CD8-positive, alpha-beta memory T cell (primary cell): ENCODE measurements around the gene ATP8B1. TPM values are rescaled to one million over a fixed set of nuclear protein-coding genes. Genes with fewer than 3 reads are reported as not detected.
"Not testable (repeated sequence)": the region's sequence is repeated elsewhere in the genome, so short reads cannot be mapped to it uniquely, and the experiment has no call there.

Source experiments
- CTCF ChIA-PET: fragments of 350-600 bp; sonication (Branson Sonifier 250); formaldehyde crosslinking; loops from one replicate; lab custom pipeline; 2021; ENCODE audit warnings: antibody characterized with exemption; lab: Charles Lee
- POLR2A ChIA-PET: fragments of 350-600 bp; sonication (Branson Sonifier 250); formaldehyde crosslinking; loops from one replicate; lab custom pipeline; 2021; ENCODE audit warnings: antibody characterized with exemption; lab: Charles Lee
- DNase-seq, 5 donors: peaks; one replicate each; pipeline versions ENCODE4 v3.0.0 to v3.0.0-alpha.2; 2020 to 2022; ENCODE audit warnings: mixed read lengths in 1 of 5
- H3K27ac ChIP-seq: one replicate; pipeline ENCODE4 v1.7.0; 2013; ENCODE audit warnings: low read depth, mild to moderate bottlenecking, low read length, moderate library complexity
- H3K27me3 ChIP-seq: 2 replicates; pipeline ENCODE4 v1.7.0; 2013; ENCODE audit warnings: low read length, mild to moderate bottlenecking; ENCODE audit not compliant: insufficient read depth, poor library complexity, severe bottlenecking
- H3K36me3 ChIP-seq: 2 replicates; pipeline ENCODE4 v1.7.0; 2013; ENCODE audit warnings: mild to moderate bottlenecking, low read length, moderate library complexity; ENCODE audit not compliant: insufficient read depth
- H3K4me1 ChIP-seq: 2 replicates; pipeline ENCODE4 v1.7.0; 2013; ENCODE audit warnings: mild to moderate bottlenecking, low read length, moderate library complexity; ENCODE audit not compliant: insufficient read depth
- H3K4me3 ChIP-seq: 2 replicates; pipeline ENCODE4 v1.7.0; 2013; ENCODE audit warnings: mild to moderate bottlenecking, low read length
- H3K9me3 ChIP-seq: 2 replicates; pipeline ENCODE4 v1.7.0; 2013; ENCODE audit warnings: mild to moderate bottlenecking, low read length
- H3K27ac Mint-ChIP-seq, 8 donors: one replicate each; pipeline ENCODE4 v1.8.0; 2020 to 2021; ENCODE audit warnings: mixed read lengths in 8 of 8, mild to moderate bottlenecking in 6 of 8, inconsistent platforms in 3 of 8, moderate library complexity in 3 of 8
- H3K27me3 Mint-ChIP-seq, 2 donors: one replicate each; pipeline ENCODE4 v1.8.0; 2020 to 2021; ENCODE audit warnings: mixed read lengths in 2 of 2, mild to moderate bottlenecking in 1 of 2, moderate library complexity in 1 of 2
- H3K36me3 Mint-ChIP-seq, 3 donors: one replicate each; pipeline ENCODE4 v1.8.0; 2020 to 2021; ENCODE audit warnings: mixed read lengths in 3 of 3, inconsistent platforms in 1 of 3, mild to moderate bottlenecking in 1 of 3
- H3K4me1 Mint-ChIP-seq, 3 donors: one replicate each; pipeline ENCODE4 v1.8.0; 2020 to 2021; ENCODE audit warnings: mixed read lengths in 3 of 3, inconsistent platforms in 1 of 3, mild to moderate bottlenecking in 1 of 3
- H3K4me3 Mint-ChIP-seq, 7 donors: one replicate each; pipeline ENCODE4 v1.8.0; 2020 to 2021; ENCODE audit warnings: mixed read lengths in 7 of 7, mild to moderate bottlenecking in 6 of 7, moderate library complexity in 4 of 7, inconsistent platforms in 2 of 7
- H3K9me3 Mint-ChIP-seq, 5 donors: one replicate each; pipeline ENCODE4 v1.8.0; 2020 to 2022; ENCODE audit warnings: mixed read lengths in 5 of 5, mild to moderate bottlenecking in 3 of 5, moderate library complexity in 2 of 5, inconsistent platforms in 1 of 5
- polyA plus RNA-seq: library from polyadenylated mRNA; unstranded; fragments of 300-500 nt; fragmentation: Illumina TruSeq; gene quantifications from one replicate; pipeline ENCODE4 v1.2.3, GENCODE V29; 2021
- total RNA-seq, 2 experiments: library from RNA; stranded (reverse); gene quantifications; one replicate each; pipeline ENCODE4 v1.2.3, GENCODE V29; 2021

Gene ATP8B1
- total and polyA plus RNA-seq, 3 experiments from 2014 or later: not detected

GRCh38 chr18:57831597-57832377 is 28.7 kb upstream of the ATP8B1 start:
- peaks cover 2 to 8% (median 5%) of the 10 kb centered on the region in 5 donors for H3K9me3 Mint-ChIP-seq
- Histone ChIP-seq H3K9me3 (no peaks in the 10 kb centered on the region), H3K4me3 (no peak overlapping the region), H3K27me3 (no peaks in the 10 kb centered on the region), H3K4me1 (no peaks in the 10 kb centered on the region), H3K27ac (no peak overlapping the region), H3K36me3 (no peaks in the 10 kb centered on the region)
- H3K4me3 Mint-ChIP-seq: peak overlapping the region in 1 of 7 donors; percentile 10
- peaks cover 5 to 10% of the 10 kb centered on the region in 2 donors for H3K27me3 Mint-ChIP-seq
- peaks cover 10 to 17% (median 16%) of the 10 kb centered on the region in 3 donors for H3K4me1 Mint-ChIP-seq
- POLR2A ChIA-PET: no interaction called here
- CTCF ChIA-PET: no interaction called here
- no peak overlapping the region for H3K27ac Mint-ChIP-seq
- H3K36me3 Mint-ChIP-seq: peaks cover 0 to 4% (median 2%) of the 10 kb centered on the region in 3 donors
- peak in 1 of 5 donors; percentile 25 for DNase-seq

DNA sequence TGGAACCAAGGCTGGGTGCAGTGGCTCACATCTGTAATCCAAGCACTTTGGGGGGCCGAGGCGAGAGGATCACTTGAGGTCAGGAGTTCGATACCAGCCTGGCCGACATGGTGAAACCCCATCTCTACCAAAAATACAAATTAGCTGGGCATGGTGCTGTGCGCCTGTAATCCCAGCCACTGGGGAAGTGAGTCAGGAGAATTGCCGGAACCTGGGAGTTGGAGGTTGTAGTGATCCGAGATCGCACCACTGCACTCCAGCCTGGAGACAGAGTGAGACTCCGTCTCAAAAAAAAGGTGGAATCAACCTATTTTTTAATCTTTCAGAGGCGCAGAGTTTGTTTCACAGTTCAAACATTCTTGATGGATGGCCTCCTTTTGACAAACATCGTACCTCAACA is 24.5 kb upstream of the ATP8B1 start:
- Mint-ChIP-seq H3K9me3 (peaks cover 2 to 7% (median 5%) of the 10 kb centered on the region in 5 donors), H3K4me1 (peaks cover 0 to 2% (median 1%) of the 10 kb centered on the region in 3 donors), H3K27me3 (peaks cover 0 to 5% of the 10 kb centered on the region in 2 donors), H3K36me3 (peaks cover 0 to 8% (median 0%) of the 10 kb centered on the region in 3 donors), H3K27ac (no peak overlapping the region), H3K4me3 (no peak overlapping the region)
- ChIA-PET POLR2A (interaction anchor here (0.6 kb wide), 1 partner anchor 178 kb away, joined by 3 read pairs; no protein-coding TSS in a partner anchor), CTCF (no interaction called here)
- Histone ChIP-seq H3K9me3 (no peaks in the 10 kb centered on the region), H3K36me3 (no peaks in the 10 kb centered on the region), H3K4me3 (no peak overlapping the region), H3K27ac (no peak overlapping the region), H3K27me3 (no peaks in the 10 kb centered on the region), H3K4me1 (no peaks in the 10 kb centered on the region)
- no peak for DNase-seq

DNA sequence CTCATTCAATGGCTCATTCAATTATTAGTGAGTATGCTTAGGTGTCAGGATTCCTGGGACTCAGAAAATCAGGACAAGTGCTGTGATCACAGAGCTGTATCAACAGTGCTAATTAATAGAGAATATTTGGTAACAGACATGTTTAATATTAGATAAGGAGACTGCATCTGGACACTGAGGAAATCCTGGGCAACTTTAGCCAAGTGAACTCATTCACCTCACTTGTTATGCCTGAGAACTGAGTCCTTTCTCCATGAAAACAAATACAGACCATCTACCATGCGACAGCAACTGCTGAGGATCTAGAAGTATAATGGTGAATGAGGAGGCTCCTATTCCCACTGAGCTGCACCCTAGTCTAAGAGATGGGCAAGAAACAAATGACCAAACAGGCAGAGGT is 23.1 kb upstream of the ATP8B1 start:
- POLR2A ChIA-PET: no interaction called here

GRCh38 chr18:57820583-57820982 is 17.5 kb upstream of the ATP8B1 start:
- H3K4me3 ChIP-seq, H3K4me1 Mint-ChIP-seq, H3K27ac Mint-ChIP-seq, H3K4me3 Mint-ChIP-seq, H3K27me3 ChIP-seq, H3K9me3 ChIP-seq, CTCF ChIA-PET, H3K36me3 ChIP-seq, H3K27ac ChIP-seq, POLR2A ChIA-PET, DNase-seq, H3K36me3 Mint-ChIP-seq, H3K9me3 Mint-ChIP-seq, H3K4me1 ChIP-seq: not testable (repeated sequence)
- peaks cover 4 to 24% of the 10 kb centered on the region in 2 donors for H3K27me3 Mint-ChIP-seq

More for the DNA sequence above, 23.1 kb upstream of the ATP8B1 start:
- Mint-ChIP-seq H3K4me1 (no peaks in the 10 kb centered on the region), H3K36me3 (peaks cover 0 to 8% (median 0%) of the 10 kb centered on the region in 3 donors), H3K27ac (peak overlapping the region in 1 of 8 donors; percentile 16), H3K27me3 (peaks cover 0 to 5% of the 10 kb centered on the region in 2 donors), H3K4me3 (no peak overlapping the region), H3K9me3 (peaks cover 0 to 3% (median 0%) of the 10 kb centered on the region in 5 donors)
- no peak overlapping the region for H3K4me3 ChIP-seq
- no peaks in the 10 kb centered on the region for H3K27me3 ChIP-seq
- no peak for DNase-seq
- CTCF ChIA-PET: no interaction called here
- H3K36me3 ChIP-seq: no peaks in the 10 kb centered on the region
- no peaks in the 10 kb centered on the region for H3K4me1 ChIP-seq
- no peak overlapping the region for H3K27ac ChIP-seq
- no peaks in the 10 kb centered on the region for H3K9me3 ChIP-seq

DNA sequence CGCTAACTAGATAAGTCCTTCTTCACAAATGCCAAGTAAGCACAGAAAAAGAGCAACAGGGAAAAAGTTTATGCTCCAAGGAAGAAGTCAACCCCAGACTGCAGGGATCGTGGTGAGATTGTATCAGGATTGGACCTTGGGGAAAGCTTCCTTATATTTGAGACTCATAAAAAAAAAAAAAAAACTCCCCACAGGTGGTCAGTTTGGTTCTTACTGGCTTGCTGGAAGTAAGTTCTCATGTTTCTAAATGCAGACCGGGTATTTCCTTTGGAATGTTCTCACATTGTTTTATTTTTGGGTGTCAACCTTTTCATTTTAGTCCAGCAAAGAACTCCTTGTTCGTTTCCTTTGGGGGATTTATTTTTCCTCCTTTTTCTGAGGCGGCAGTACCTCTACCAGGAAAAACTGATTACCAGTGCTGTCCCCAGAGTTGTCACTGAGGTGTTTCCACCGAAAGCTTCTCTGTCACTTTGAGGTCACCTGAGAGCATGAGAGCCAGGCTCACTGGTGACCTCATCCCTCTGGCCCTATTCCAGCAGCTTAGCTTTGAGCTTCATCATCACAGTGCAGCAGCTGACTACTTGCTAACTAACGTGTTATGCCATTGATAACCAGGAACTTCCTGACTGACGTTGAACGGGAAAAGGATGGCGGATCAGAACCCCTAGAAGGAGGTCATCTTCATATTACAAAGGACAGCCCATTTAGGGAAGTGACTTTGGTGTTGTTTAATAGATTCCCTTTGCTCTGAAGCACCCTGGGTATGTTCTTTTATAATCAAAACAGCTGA is 16.8 kb upstream of the ATP8B1 start:
- H3K27me3 ChIP-seq: no peaks in the 10 kb centered on the region
- POLR2A ChIA-PET: no interaction called here
- DNase-seq: no peak
- no peaks in the 10 kb centered on the region for H3K9me3 ChIP-seq
- CTCF ChIA-PET: no interaction called here
- no peaks in the 10 kb centered on the region for H3K4me1 ChIP-seq
- Mint-ChIP-seq H3K4me3 (no peak overlapping the region), H3K9me3 (peaks cover 0 to 7% (median 0%) of the 10 kb centered on the region in 5 donors), H3K27me3 (peaks cover 4 to 24% of the 10 kb centered on the region in 2 donors), H3K27ac (peak overlapping the region in 1 of 8 donors; percentile 36), H3K36me3 (no peaks in the 10 kb centered on the region), H3K4me1 (no peaks in the 10 kb centered on the region)
- H3K4me3 ChIP-seq: no peak overlapping the region
- H3K27ac ChIP-seq: peak overlapping the region; percentile 72
- no peaks in the 10 kb centered on the region for H3K36me3 ChIP-seq

- Mint-ChIP-seq H3K4me3 (no peak overlapping the region), H3K27me3 (peaks cover 4 to 24% of the 10 kb centered on the region in 2 donors), H3K27ac (no peak overlapping the region), H3K4me1 (no peaks in the 10 kb centered on the region), H3K36me3 (no peaks in the 10 kb centered on the region), H3K9me3 (peaks cover 0 to 9% (median 2%) of the 10 kb centered on the region in 5 donors)
- Histone ChIP-seq H3K27ac (peak overlapping the region; percentile 72), H3K27me3 (no peaks in the 10 kb centered on the region), H3K4me1 (no peaks in the 10 kb centered on the region), H3K36me3 (no peaks in the 10 kb centered on the region), H3K4me3 (no peak overlapping the region), H3K9me3 (no peaks in the 10 kb centered on the region)
- POLR2A ChIA-PET: no interaction called here
- CTCF ChIA-PET: no interaction called here
- no peak for DNase-seq
These were observed 16.0 kb upstream of the ATP8B1 start for GRCh38 chr18:57819119-57819518.

GRCh38 chr18:57816208-57816954 is 13.3 kb upstream of the ATP8B1 start:
- ChIA-PET POLR2A (no interaction called here), CTCF (no interaction called here)
- no peaks in the 10 kb centered on the region for H3K4me1 Mint-ChIP-seq
- H3K9me3 ChIP-seq: no peaks in the 10 kb centered on the region
- no peaks in the 10 kb centered on the region for H3K36me3 ChIP-seq
- H3K27ac ChIP-seq: no peak overlapping the region
- peaks cover 0 to 10% (median 2%) of the 10 kb centered on the region in 3 donors for H3K36me3 Mint-ChIP-seq
- H3K27me3 Mint-ChIP-seq: peaks cover 7 to 35% of the 10 kb centered on the region in 2 donors
- H3K27me3 ChIP-seq: no peaks in the 10 kb centered on the region
- no peak overlapping the region for H3K27ac Mint-ChIP-seq
- no peak overlapping the region for H3K4me3 Mint-ChIP-seq
- DNase-seq: no peak
- H3K4me1 ChIP-seq: no peaks in the 10 kb centered on the region
- H3K4me3 ChIP-seq: no peak overlapping the region
- H3K9me3 Mint-ChIP-seq: peaks cover 11 to 17% (median 15%) of the 10 kb centered on the region in 5 donors
